Spleen (tissue), 7 donors: ENCODE data around the gene ZNF644.

ENCODE experiments used
- POLR2A ChIP-seq, 3 donors: fragments of 450-650 bp; IDR thresholded peaks; one replicate each; pipeline ENCODE4 v1.5.1; 2017; ENCODE audit warnings: antibody characterized with exemption in 3 of 3, mild to moderate bottlenecking in 1 of 3
- TF ChIP-seq, protein P1 (sequence below), 11 experiments: fragments of 200-600 bp in 7 of 11; fragments of 450-650 bp in 4 of 11; sonication (generic) in 4 of 11; IDR thresholded peaks in 8 of 11; conservative IDR thresholded peaks in 3 of 11; 1 replicate in 7 of 11; 2 replicates in 4 of 11; pipeline versions ENCODE4 v1.4.0 to v1.8.0; 2016 to 2021; ENCODE audit warnings: antibody characterized with exemption in 11 of 11, inconsistent platforms in 4 of 11, mild to moderate bottlenecking in 1 of 11
- donor health status: DM: no; HTN: no; CAD: no; lungs with moderate emphysema.
- donor health status: DM: no; HTN: no; CAD: no.
- donor health status: DM: no; HTN: no; CAD: no.

- TF ChIP-seq, protein P1, sequence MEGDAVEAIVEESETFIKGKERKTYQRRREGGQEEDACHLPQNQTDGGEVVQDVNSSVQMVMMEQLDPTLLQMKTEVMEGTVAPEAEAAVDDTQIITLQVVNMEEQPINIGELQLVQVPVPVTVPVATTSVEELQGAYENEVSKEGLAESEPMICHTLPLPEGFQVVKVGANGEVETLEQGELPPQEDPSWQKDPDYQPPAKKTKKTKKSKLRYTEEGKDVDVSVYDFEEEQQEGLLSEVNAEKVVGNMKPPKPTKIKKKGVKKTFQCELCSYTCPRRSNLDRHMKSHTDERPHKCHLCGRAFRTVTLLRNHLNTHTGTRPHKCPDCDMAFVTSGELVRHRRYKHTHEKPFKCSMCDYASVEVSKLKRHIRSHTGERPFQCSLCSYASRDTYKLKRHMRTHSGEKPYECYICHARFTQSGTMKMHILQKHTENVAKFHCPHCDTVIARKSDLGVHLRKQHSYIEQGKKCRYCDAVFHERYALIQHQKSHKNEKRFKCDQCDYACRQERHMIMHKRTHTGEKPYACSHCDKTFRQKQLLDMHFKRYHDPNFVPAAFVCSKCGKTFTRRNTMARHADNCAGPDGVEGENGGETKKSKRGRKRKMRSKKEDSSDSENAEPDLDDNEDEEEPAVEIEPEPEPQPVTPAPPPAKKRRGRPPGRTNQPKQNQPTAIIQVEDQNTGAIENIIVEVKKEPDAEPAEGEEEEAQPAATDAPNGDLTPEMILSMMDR (IDR thresholded peaks at IDR 0.05 in 8 of 11, conservative IDR thresholded peaks at IDR 0.05 in 3 of 11) = no peak
- no peak for TF ChIP-seq POLR2A (IDR thresholded peaks at IDR 0.05)
Observed at GRCh38 chr1:91057784-91058183, 35.9 kb upstream of the ZNF644 start.
